HepG2 (cell line): Measurements from ENCODE around the gene KAZN. TPM values are rescaled to one million over a fixed set of nuclear protein-coding genes. Genes with fewer than 3 reads are reported as not detected.

Source experiments
- ATAC-seq: fragments of 200-7000 bp; cut with Tn5 transposase; 3 replicates; pipeline ENCODE4 v1.9.1; 2020; ENCODE audit warnings: mild to moderate bottlenecking, moderate library complexity
- BruUV-seq: library from RNA; stranded (reverse); fragments of 400-500 nt; replicated peaks from 2 replicates; lab custom pipeline; 2021; lab: Mats Ljungman, UMichigan
- CTCF ChIA-PET: fragments of 300-600 bp; formaldehyde crosslinking; extraction: SDS; loops from one replicate; lab custom pipeline; 2021; ENCODE audit warnings: low total read pairs, inconsistent platforms, low intra/inter-chr PET ratio; lab: Yijun Ruan, JAX
- POLR2A ChIA-PET: fragments of 350-600 bp; sonication (Branson Sonifier 250); formaldehyde crosslinking; loops from one replicate; lab custom pipeline; 2020; ENCODE audit warnings: antibody characterized with exemption, inconsistent platforms; lab: Yijun Ruan, JAX
- DNase-seq: peaks from one replicate; pipeline ENCODE4 v3.0.0-alpha.2; 2015; ENCODE audit warnings: low spot score
- FAIRE-seq: peaks from 3 replicates; lab custom pipeline; 2011; peaks lifted over from hg19 to GRCh38; lab: Jason Lieb, UNC
- H2AFZ ChIP-seq: one replicate; pipeline ENCODE4 v1.6.1; 2011; ENCODE audit warnings: low read length, inconsistent platforms
- H3K27ac ChIP-seq: fragments of 300-600 bp; 3 replicates; pipeline ENCODE4 v1.8.0; 2011; ENCODE audit warnings: mixed run types, mild to moderate bottlenecking, mixed read lengths, low read length, inconsistent platforms; ENCODE audit not compliant: insufficient read depth; ENCODE audit errors: extremely low read length
- H3K27me3 ChIP-seq, 2 experiments: fragments of 200-600 bp in 1 of 2; 2 replicates in 1 of 2; 3 replicates in 1 of 2; pipeline versions ENCODE4 v1.6.0 to v1.8.0; 2011; ENCODE audit warnings: low read length in 2 of 2, mild to moderate bottlenecking in 2 of 2, moderate library complexity in 2 of 2, inconsistent platforms in 1 of 2; ENCODE audit not compliant: insufficient read depth in 2 of 2, control insufficient read depth in 1 of 2
- H3K36me3 ChIP-seq, 2 experiments: fragments of 200-600 bp in 1 of 2; replicated peaks in 1 of 2; 2 replicates in 1 of 2; 3 replicates in 1 of 2; pipeline versions ENCODE4 v1.5.1 to v1.8.0; 2011; ENCODE audit warnings: low read length in 2 of 2, inconsistent platforms in 1 of 2; ENCODE audit not compliant: insufficient read depth in 2 of 2, control insufficient read depth in 1 of 2
- H3K4me1 ChIP-seq: 2 replicates; pipeline ENCODE4 v1.5.1; 2012; ENCODE audit warnings: low read length, inconsistent platforms; ENCODE audit not compliant: insufficient read depth
- H3K4me2 ChIP-seq: 2 replicates; pipeline ENCODE4 v1.6.0; 2011; ENCODE audit warnings: low read depth, low read length, inconsistent platforms
- H3K4me3 ChIP-seq, 3 experiments: fragments of 200-600 bp in 1 of 3; sonication (generic), shearing (Covaris generic) in 1 of 3; replicated peaks in 1 of 3; 2 replicates each; pipeline ENCODE4 v1.5.1; 2011 to 2016; ENCODE audit warnings: low read length in 3 of 3, inconsistent platforms in 2 of 3, low read depth in 2 of 3, mild to moderate bottlenecking in 2 of 3, control low read depth in 1 of 3, mixed read lengths in 1 of 3; ENCODE audit not compliant: insufficient read depth in 1 of 3
- H3K79me2 ChIP-seq: one replicate; pipeline ENCODE4 v1.6.1; 2011; ENCODE audit warnings: low read length, inconsistent platforms; ENCODE audit not compliant: insufficient read depth
- H3K9ac ChIP-seq: 2 replicates; pipeline ENCODE4 v1.6.0; 2011; ENCODE audit warnings: mild to moderate bottlenecking, low read depth, low read length, inconsistent platforms; ENCODE audit not compliant: insufficient read depth
- H3K9me3 ChIP-seq: 2 replicates; pipeline ENCODE4 v1.5.1; 2012; ENCODE audit warnings: mild to moderate bottlenecking, low read length
- H4K20me1 ChIP-seq: 2 replicates; pipeline ENCODE4 v1.6.0; 2011; ENCODE audit warnings: inconsistent platforms, mild to moderate bottlenecking, low read length, moderate library complexity; ENCODE audit not compliant: insufficient read depth
- ARNT ChIP-seq: fragments of 450-650 bp; IDR thresholded peaks from 2 replicates; pipeline ENCODE4 v1.6.1; 2017
- FOXM1 ChIP-seq: sonication (generic); formaldehyde crosslinking; IDR thresholded peaks from 2 replicates; pipeline ENCODE4 v1.5.0; 2020; ENCODE audit warnings: missing genetic modification reagents
- HMGA1 ChIP-seq: sonication (generic); formaldehyde crosslinking; conservative IDR thresholded peaks from 2 replicates; pipeline ENCODE4 v1.4.0; 2020; ENCODE audit warnings: missing genetic modification reagents
- HNF4G ChIP-seq, 2 experiments: sonication (generic) in 1 of 2; formaldehyde crosslinking in 1 of 2; IDR thresholded peaks; 2 replicates each; pipeline versions ENCODE4 v1.4.0 to v1.6.1; 2011 to 2020; ENCODE audit warnings: borderline replicate concordance in 2 of 2, low read depth in 2 of 2, mild to moderate bottlenecking in 2 of 2, low read length in 1 of 2, missing genetic modification reagents in 1 of 2, moderate library complexity in 1 of 2
- ISX ChIP-seq: sonication (generic); formaldehyde crosslinking; conservative IDR thresholded peaks from 2 replicates; pipeline ENCODE4 v1.5.0; 2020; ENCODE audit warnings: missing genetic modification reagents
- PCBP1 ChIP-seq: fragments of 200-400 bp; formaldehyde crosslinking; IDR thresholded peaks from 2 replicates; pipeline ENCODE4 v1.6.1; 2017; ENCODE audit warnings: mild to moderate bottlenecking, low read depth, low read length, borderline replicate concordance
- RBM22 ChIP-seq: fragments of 200-400 bp; formaldehyde crosslinking; optimal IDR thresholded peaks from 2 replicates; pipeline ENCODE3; 2017; ENCODE audit warnings: mild to moderate bottlenecking, low read length, moderate library complexity
- SALL2 ChIP-seq: sonication (generic); formaldehyde crosslinking; IDR thresholded peaks from 2 replicates; pipeline ENCODE4 v1.8.1; 2023; ENCODE audit warnings: mild to moderate bottlenecking, missing genetic modification reagents, inconsistent platforms
- SSRP1 ChIP-seq: IDR thresholded peaks from 2 replicates; pipeline ENCODE4 v1.6.1; 2016; ENCODE audit warnings: control low read depth
- TMF1 ChIP-seq: sonication (generic); formaldehyde crosslinking; IDR thresholded peaks from 2 replicates; pipeline ENCODE4 v1.8.1; 2022; ENCODE audit warnings: low read depth, missing genetic modification reagents
- ZBTB14 ChIP-seq: sonication (generic); formaldehyde crosslinking; IDR thresholded peaks from 2 replicates; pipeline ENCODE4 v1.4.0; 2020; ENCODE audit warnings: missing genetic modification reagents
- ZFP37 ChIP-seq: sonication (generic); formaldehyde crosslinking; IDR thresholded peaks from 2 replicates; pipeline ENCODE4 v1.4.0; 2020; ENCODE audit warnings: missing genetic modification reagents, borderline replicate concordance
- ZNF549 ChIP-seq: sonication (generic); formaldehyde crosslinking; IDR thresholded peaks from 2 replicates; pipeline ENCODE4 v1.5.0; 2020; ENCODE audit warnings: missing genetic modification reagents
- ZNF607 ChIP-seq: sonication (generic); formaldehyde crosslinking; IDR thresholded peaks from 2 replicates; pipeline ENCODE4 v1.5.1; 2020; ENCODE audit warnings: missing genetic modification reagents, mild to moderate bottlenecking, borderline replicate concordance
- WGBS: methylation state at CpG from one replicate; pipeline ENCODE4 v1.1.6; 2017; ENCODE audit warnings: low lambda C conversion rate; 5-methylcytosine and 5-hydroxymethylcytosine counted together
- in situ Hi-C: cut with HindIII; loops from 2 replicates; pipeline ENCODE4 v1.10.0; 2017; ENCODE audit warnings: low pct_unique_long_range_greater_than_20kb; ENCODE audit not compliant: extremely low pct_ligation_motif_present
- intact Hi-C: fragments of 100-400 bp; cut with micrococcal nuclease; formaldehyde crosslinking; loops from one replicate; pipeline ENCODE4 v1.10.0; 2022; ENCODE audit not compliant: unreplicated experiment
- polyA plus RNA-seq, 8 experiments: library from polyadenylated mRNA; depleted of rRNA in 3 of 8; stranded (reverse) in 7 of 8; unstranded in 1 of 8; fragments of >200 nt; fragmentation: Illumina TruSeq in 4 of 8; extraction: Trizol in 4 of 8; gene quantifications; 2 replicates each; pipeline versions ENCODE4 v1.2.1 to v1.2.3, GENCODE V29; 2011 to 2016; ENCODE audit warnings: low read depth in 4 of 8, missing spikeins in 1 of 8, mixed read lengths in 1 of 8; ENCODE audit not compliant: insufficient read depth in 1 of 8
- total RNA-seq, 5 experiments: library from RNA; depleted of rRNA; stranded (reverse); fragments of >200 nt; fragmentation: Illumina TruSeq; extraction: Trizol; gene quantifications; 2 replicates each; pipeline ENCODE4 v1.2.3, GENCODE V29; 2016; ENCODE audit warnings: low read depth in 1 of 5
- TF ChIP-seq, protein P1 (sequence below): sonication (generic); formaldehyde crosslinking; IDR thresholded peaks from 2 replicates; pipeline ENCODE4 v1.8.0; 2022; ENCODE audit warnings: missing genetic modification reagents, low read depth, mild to moderate bottlenecking, borderline replicate concordance
- TF ChIP-seq, protein P2 (sequence below), 2 experiments: fragments of 450-650 bp in 1 of 2; sonication (generic) in 1 of 2; formaldehyde crosslinking; IDR thresholded peaks; 2 replicates each; pipeline versions ENCODE4 v1.5.0 to v1.8.0; 2020 to 2022; ENCODE audit warnings: mild to moderate bottlenecking in 1 of 2, missing genetic modification reagents in 1 of 2
- TF ChIP-seq, protein P3 (sequence below): sonication (generic); formaldehyde crosslinking; IDR thresholded peaks from 2 replicates; pipeline ENCODE4 v1.5.1; 2020; ENCODE audit warnings: missing genetic modification reagents, mild to moderate bottlenecking, borderline replicate concordance

KAZN gene
- total and polyA plus RNA-seq, 2 of the 13 experiments (the other 11 are each of a cell fraction or from before 2014, with no cell fraction given): 10.4 to 13.5 TPM

- TF ChIP-seq, protein P1, sequence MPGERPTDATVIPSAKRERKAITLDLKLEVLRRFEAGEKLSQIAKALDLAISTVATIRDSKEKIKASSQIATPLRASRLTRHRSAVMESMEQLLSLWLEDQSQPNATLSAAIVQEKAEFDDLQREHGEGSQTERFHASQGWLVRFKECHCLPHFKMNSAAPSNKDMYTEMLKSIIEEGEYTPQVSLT (CRISPR knock-in tag): no peak
- no peak for TF ChIP-seq RBM22
- no peak for TF ChIP-seq ISX (CRISPR knock-in tag)
- TF ChIP-seq ZNF549 (CRISPR knock-in tag): no peak
- TF ChIP-seq ZNF607 (CRISPR knock-in tag): no peak
- TF ChIP-seq ZBTB14 (CRISPR knock-in tag): no peak
- no peak for TF ChIP-seq SALL2
- TF ChIP-seq PCBP1: no peak
Measured at GRCh38 chr1:15100880-15101760, 502.6 kb downstream of the KAZN start (continued).

DNA sequence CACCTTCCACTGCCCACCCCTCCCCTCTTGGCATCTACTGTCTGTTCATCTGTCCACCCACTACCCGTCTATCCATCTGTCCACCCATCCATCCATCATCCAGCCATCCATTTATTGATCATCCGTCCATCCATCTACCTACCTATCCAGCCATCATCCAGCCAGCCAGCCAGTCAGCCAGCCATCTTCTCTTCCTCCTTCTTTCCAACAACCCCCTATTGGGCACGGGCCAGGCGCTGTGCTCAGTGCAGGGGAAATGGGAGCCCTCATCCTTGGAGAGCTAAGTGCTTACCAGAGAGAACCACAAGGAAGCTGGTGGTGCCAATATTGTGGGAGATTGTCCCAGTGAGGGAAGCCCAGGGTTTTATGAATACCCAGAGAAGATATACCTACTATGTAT, 503.3 kb downstream of the KAZN start:
- Histone ChIP-seq H3K36me3 (no peaks in the 10 kb centered on the region), H3K27me3 (peaks cover 0 to 41% of the 10 kb centered on the region in 2 experiments; a peak in 3 of 5 replicates), H3K4me2 (no peak overlapping the region), H3K4me3 (no peak overlapping the region), H3K9ac (no peak overlapping the region), H2AFZ (no peak overlapping the region), H3K27ac (no peak overlapping the region), H3K9me3 (no peaks in the 10 kb centered on the region), H3K79me2 (no peaks in the 10 kb centered on the region), H4K20me1 (no peaks in the 10 kb centered on the region), H3K4me1 (no peaks in the 10 kb centered on the region)
- CTCF ChIA-PET: no interaction called here
- DNase-seq (no peak), FAIRE-seq (no peak), ATAC-seq (no peak)
- POLR2A ChIA-PET: no interaction called here
- WGBS: 4% methylated on average over 4 of the region's 4 CpGs
- intact Hi-C loops (no loop called here), in situ Hi-C loops (no loop called here)
- BruUV-seq: no TSS peak
- TF ChIP-seq, protein P2, sequence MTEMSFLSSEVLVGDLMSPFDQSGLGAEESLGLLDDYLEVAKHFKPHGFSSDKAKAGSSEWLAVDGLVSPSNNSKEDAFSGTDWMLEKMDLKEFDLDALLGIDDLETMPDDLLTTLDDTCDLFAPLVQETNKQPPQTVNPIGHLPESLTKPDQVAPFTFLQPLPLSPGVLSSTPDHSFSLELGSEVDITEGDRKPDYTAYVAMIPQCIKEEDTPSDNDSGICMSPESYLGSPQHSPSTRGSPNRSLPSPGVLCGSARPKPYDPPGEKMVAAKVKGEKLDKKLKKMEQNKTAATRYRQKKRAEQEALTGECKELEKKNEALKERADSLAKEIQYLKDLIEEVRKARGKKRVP (CRISPR knock-in tag; IDR thresholded peaks at IDR 0.05): no peak
- TF ChIP-seq ARNT (no peak), ZFP37 (CRISPR knock-in tag) (no peak), TMF1 (CRISPR knock-in tag) (no peak), HMGA1 (CRISPR knock-in tag) (no peak), HNF4G (IDR thresholded peaks at IDR 0.05; ENCODE audit: borderline replicate concordance, low read depth, low read length) (no peak), HNF4G (CRISPR knock-in tag; IDR thresholded peaks at IDR 0.05; ENCODE audit: borderline replicate concordance, low read depth) (no peak), FOXM1 (no peak), SSRP1 (CRISPR knock-in tag) (no peak)
- TF ChIP-seq, protein P3, sequence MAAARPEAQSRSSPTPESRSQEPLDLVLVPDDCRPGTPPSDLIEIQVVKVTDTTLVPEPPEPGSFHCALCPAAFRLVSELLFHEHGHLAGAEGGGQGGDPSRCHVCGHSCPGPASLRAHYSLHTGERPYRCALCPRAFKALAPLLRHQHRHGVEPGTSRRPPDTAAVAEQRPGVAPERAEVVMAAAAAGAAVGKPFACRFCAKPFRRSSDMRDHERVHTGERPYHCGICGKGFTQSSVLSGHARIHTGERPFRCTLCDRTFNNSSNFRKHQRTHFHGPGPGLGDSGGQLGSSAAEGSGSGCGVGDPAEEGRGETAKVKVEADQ (CRISPR knock-in tag): no peak
